A204.1 (cell line): ENCODE measurements around the gene VASN.

Experiments
- FAIRE-seq: peaks from 2 replicates; lab custom pipeline; 2012; peaks lifted over from hg19 to GRCh38; lab: Jason Lieb, UNC

Gene VASN

DNA sequence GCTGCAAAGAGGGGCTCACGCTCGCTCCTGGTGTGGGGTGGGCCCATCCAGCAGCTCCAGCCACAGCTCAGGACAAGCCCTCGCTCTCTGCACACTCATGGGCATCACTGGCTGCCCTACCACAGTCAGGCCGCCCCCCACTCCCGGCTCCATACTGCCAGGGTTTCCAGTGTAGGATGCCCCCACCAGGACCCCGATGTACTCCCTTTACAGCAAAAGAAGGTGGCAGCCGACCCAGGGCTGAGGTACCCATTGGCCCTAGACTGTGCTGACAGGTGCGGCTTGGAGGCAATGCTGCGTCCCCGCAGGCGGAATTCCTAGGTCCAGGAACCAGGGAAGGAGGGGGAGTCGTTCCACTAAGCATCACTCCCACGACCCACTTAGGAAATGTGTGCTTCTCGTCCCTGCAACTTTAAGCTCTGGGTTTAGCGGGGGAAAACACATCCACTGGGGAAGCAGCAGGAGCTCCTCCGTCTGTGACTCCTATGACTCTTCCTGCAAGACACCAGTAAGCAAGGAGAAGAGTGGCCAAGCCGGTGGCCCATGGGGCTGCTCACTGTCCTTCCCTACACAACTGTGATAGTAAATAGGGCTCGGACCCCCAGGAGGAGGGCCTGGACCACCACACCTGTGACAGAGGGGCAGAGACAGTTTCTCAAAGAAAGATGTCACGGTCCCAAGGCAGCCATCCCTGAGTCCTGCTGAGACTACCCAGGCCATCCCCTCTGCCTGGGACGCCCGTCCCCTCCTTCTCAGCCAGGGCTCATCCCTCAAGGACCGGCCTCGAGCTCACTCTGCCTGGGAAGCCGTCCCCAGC, 31.7 kb downstream of the VASN start:
- no peak for FAIRE-seq

DNA sequence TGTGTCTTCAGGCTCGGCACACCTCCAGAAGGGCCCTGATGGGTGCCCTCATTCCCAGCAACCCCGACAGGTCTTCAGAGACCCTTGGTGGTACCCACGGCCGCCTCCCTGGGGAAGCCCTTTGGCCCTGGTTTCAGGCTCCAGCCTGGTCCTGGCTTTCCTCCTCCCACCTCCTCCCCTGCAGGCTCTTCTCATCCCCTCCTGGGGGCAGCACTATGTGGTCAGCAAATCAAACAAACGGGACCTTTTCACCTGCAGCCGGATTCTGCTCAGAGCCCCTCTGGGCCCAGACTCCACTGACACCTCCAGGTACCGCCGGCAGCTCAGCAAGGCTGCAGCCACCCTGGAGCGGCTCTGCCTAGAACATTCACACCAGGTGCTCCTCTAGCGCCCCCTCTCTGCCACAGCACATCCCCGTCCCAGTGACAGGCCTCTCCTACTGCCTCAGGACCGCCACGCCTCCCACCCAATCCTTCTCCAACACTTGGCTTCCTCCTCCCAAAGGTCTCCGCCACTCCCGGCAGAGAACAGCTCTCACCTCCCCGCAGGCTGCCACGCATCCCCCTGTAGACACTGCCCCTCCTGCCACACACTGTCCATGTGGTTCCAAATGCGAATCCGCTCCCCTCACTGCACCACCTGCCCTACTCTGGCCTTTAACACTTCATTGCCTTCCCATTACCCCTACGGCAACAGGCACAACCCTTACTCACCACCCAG, 32.8 kb downstream of the VASN start:
- no peak for FAIRE-seq

DNA sequence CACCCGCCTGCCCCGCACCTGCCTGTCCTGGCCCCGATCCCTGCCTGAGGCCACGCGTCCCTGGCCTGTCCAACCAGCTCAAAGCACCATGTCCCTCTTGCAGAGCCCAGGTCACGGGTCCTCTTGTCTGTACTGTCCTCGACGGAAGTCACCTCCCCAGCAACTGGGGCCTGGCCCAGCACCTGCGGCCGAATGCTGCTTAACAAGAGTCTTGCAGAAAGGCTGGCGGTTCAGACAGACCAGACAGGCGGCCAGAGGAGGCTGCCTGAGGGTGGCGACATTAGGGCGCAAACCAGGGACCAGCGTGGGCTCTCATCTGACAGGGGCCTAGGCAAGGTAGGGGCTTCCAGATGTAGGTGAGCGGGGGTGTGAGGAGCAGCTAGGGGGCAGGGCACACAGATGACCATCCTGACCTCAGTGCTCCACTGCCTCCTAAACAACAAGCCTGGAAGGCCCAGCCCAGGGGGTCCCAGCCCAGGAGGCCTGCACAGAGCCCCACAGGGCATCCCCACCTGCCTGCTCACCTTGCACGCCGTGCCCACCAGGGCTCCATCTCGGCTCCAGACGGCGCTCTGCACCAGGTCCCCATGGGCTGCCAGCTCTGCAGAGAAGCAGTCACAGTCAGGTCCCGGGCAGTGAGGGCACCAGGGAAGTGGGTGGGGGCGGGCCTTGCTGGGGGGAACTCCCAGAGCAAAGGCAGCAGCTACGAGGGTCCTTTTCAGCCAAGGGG, 33.5 kb downstream of the VASN start:
- FAIRE-seq = no peak

DNA sequence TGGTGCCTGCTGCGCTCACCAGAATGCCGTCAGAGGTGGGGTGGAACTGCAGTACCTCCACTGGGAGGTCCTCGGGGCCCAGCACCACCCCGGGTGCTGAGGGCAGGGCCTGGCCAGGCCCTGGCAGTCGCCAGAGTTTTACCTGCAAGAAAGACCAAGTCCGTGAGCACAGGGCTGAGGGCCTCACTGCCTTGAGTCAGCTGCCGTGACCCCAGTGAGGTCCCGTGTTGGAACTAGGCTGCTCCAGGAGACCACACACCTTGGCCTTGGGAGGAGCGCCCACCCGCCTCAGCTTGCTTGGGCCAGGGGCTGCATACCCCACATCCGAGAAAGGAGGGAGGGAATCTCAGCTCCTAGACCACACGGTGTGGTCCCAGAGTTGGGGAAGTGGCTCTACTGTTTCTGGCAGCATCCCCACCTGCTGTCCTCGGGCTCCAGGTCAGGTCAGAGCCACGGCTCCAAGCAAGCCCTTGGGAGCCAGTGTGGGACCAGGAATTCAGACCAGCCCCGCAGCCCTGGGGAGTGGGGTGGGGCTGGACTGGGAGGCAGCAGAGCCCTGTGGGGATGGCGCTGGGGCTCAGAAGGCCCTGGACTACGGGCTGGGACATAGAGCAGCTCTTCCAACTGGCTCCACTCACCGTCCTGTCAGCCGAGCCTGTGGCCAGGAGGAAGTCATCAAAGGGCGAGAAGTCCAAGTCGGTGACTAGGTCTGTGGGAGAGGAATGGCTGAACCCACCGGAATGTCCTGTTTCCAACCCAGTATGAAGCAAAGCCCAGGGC, 36.1 kb downstream of the VASN start:
- no peak for FAIRE-seq

DNA sequence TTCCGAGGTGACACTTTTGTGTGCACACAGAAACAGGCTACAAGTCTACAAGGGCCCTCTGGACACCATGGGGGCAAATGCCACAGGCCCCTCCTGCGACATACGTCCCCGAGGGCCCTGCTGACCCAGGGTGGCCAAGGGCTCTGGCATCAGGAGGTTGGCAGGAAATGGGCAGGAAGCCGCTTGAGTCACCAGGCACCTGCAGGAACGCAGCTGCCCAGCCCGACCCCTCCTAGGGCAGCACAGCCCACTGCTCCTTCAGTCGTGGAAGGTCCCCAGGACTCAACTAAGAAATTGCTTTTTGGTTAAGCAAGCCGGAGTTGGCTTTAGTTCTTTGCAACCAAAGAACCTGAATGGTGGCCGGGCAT, 36.7 kb downstream of the VASN start:
- FAIRE-seq = no peak

DNA sequence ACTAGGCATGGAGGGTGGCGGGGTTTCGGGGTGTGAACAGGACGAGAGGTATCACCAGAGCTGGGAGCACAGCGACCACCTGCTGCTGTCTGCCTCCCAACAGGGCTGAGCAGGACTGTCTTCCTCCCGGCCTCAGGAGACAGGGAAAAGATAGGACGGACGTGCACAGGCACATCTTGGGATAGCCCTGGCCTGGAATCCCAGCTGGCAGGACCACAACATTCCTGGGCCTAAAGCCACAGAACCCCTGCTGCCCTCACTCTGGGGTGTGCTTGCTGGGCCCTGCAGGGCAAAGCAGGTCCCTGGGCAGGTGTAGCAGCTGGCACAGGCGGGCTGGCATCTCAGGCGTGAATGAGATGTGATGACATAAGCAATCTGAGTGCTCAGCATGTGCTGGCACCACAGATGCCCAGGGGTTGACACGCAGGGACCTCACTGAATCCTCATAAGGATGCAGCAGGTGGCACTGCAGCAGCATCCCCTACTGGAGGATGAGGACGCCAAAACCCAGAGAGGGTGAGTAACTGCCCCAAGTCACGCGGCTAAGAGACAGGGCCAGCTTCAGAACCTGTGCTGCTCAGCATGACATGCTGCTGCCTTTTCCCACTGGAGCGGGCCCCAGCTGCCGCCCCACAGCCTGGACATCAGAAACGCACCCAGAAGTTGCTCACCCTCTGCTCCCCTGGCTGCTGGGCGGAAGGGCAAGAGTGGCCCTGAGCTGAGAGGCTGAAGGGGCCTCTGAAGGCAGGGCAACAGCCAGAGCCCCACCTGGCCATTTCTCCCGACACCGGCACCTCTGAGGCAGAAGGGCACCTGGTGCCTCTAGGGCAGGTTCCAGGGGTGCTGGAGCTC, 37.7 kb downstream of the VASN start:
- FAIRE-seq = no peak

DNA sequence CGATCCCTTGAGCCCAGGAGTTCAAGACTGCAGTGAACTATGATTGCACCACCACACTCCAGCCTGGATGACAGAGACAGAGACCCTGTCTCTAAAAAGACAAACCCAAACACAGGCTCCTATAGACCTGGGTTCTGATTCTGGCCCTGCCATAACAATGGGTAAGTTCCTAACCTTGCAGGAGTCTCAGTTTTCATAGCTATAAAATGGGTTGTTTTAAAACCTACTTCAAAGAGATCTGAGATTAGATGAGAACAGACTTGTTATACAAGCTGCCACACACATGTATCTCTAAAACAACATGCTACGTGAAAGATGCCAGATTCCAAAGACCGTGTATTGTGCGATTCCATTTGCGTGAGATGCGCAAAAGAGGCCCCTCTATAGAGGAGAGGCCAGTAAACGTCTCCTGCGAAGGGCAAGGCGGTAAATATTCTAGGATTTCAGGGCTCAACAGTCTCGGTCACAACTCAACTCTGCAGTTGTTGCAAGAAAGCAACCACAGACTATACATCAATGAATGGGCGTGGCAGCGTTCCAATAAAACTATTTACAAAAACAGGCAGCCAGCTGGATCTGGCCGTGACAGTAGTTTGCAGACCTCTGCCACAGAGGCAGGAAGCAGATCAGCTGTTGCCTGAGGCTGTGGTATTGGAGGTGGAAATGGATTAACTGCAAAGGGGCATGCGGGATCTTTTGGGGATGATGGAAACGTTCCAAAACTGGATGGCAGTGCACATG, 38.9 kb downstream of the VASN start:
- FAIRE-seq = no peak

DNA sequence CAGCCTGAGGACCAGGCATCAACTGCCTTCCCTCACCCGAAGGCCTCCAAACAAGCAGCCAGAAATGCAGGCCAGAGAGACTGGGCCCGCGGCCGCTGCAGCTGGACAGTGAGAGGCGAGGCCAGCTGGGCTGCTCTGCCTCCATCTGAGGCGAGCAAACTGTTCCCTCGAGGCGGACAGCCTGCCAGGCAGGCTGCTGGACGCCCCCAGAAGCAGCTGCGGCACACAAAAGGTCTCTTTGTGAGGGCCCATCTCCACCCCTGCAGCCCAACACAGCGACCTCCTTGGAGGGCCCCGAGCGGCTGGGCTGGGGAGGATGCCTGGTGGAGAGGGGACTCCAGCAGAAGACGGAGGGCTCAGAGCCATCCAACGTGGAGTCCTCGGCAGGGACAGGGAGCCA, 40.0 kb downstream of the VASN start:
- FAIRE-seq = no peak

DNA sequence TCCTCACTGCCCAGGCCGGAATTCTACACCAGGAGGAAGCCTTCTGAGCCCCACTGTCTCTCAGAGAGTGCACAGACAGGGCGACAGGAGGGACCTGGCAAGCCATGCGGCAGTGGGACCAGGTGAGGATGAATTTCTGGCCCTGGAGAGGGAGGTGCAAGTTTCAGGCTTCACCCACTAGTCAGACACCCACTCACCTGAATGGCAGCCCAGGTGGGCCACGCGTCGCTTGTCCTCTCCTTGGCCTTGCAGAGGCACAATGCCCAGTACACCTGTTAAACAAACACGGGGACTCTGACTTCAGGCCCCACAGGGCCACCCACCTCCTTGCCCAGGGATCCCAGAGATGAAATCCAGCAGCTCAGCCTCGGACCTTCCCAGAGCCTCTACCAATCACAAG, 40.5 kb downstream of the VASN start:
- no peak for FAIRE-seq

DNA sequence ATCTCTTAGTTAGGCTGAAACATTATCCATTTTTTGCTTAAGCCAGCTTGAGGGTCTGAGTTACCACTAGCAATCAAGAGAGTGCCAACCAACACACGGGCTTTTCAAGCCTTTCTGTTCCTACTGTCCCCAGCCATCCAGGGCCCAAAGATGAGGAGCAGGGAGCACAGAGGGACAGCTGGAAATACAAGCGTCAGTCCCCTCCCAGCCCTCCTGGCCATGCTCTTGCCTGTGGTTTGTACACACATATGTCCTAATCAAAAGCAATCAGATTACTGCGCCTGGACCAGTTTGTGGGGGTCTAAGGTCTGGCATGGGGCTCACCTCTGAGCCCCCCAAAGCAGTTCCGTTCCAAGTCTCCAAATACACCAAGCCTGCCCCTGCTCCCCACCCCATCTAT, 41.2 kb downstream of the VASN start:
- FAIRE-seq = no peak

DNA sequence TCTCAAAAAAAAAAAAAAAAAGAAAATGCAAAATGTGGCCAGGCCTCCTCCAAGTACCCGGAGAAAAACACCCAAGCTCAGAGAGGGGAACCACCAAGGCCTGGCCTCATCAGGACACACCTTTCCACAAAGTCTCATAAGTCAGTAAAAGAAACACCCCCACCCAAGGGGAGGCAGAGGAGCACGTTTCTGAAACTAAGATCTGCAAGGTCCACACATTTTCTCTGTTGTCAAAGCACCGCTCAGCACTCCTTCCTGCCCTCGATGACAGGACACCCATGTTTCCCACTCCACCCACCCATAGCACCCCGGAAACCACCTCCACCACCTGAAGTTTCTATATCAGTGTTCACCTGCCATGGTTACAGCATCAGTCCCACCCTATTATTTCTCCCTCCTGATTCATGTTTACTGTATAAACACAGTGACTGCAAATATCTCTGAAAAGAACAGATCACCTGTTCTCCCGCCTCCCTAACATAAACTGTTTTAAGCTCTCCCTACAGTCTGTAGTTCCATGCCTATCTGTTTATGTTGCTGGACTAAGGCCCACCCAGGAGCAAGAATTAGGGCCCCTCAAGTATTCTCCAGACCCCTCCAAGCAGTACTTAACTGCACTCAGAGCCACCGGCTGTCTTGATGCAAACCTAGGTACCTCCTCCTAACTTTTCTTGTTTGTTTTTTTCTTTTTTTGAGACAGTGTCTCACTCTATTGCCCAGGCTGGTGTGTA, 42.7 kb downstream of the VASN start:
- no peak for FAIRE-seq

DNA sequence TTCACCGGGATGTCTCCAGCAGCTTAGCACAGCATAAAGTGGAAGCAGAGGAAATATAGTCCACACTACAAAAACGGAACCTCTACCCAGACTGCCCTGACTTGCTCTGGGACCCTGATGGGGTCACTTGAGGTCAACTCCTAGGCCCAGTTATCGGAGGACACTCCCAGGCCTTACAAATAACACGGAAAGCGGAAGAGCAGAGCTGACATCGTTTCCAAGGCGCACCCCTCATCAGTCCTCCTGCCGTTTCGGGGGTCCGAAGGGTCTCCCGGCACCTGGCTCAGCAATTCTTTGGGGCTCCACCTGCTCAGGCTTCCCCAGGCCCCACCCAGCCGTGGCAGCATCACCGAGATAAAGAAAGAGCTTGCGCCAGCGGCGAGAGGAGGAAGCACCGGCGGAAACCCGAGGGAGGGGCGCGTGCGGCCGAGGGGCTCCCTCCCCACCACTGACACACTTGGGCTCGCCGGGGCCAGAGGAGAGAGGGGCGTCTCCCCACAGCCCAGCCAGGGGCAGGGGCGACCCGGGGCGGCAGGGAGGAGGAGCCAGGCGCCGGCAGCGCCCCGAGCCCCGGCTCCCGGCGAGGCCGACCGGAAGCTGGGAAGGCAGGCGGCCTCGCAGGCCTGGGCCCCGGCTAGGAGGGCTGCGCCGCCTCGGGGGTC, 44.0 kb downstream of the VASN start:
- FAIRE-seq = no peak

DNA sequence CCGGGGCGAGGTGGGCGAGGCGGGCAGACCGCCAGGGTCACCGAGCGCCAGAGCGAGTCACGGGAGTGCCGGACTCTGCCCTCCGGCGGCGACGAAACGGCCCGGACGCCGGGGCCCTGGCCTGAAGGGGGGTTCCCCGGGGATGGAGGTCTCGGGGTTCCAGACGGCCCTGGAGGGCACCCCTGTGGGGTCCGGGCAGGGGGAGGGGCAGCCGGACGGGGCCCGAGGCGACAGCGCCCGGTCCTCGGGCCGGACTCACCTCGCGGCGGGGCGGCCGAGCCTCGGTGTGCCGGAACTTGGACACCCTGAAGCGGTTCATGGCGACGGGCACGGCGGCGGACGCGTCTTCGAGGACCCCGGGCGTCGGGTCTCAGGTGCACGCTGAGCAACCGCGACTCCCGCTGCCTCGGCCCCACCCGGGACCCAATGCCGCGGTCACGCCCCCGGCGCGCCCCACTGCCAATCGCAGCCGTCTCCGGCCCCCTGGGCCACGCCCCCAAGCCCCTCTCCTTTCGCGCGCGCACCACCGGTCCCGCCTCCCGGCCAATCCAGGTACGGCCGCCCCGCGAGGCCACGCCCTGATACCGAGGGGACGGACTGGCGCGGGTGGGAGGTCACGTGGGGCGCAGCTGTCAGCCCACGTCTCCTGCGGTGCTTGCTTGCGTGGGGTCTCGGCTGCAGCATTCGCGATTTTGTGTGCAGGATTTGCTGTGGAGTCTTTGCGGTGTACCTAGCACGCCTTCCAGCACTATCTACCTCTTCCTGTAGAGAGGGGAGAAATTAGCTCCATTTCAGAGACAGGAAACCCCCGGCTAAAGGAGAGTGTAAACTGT, 44.8 kb downstream of the VASN start, which contains the start of gene CORO7:
Gene CORO7, minus strand, starts transcription at position 397 of the 833 bp plus-strand sequence. Its CDS starts 78 bp downstream, at position 319.
- no peak for FAIRE-seq

DNA sequence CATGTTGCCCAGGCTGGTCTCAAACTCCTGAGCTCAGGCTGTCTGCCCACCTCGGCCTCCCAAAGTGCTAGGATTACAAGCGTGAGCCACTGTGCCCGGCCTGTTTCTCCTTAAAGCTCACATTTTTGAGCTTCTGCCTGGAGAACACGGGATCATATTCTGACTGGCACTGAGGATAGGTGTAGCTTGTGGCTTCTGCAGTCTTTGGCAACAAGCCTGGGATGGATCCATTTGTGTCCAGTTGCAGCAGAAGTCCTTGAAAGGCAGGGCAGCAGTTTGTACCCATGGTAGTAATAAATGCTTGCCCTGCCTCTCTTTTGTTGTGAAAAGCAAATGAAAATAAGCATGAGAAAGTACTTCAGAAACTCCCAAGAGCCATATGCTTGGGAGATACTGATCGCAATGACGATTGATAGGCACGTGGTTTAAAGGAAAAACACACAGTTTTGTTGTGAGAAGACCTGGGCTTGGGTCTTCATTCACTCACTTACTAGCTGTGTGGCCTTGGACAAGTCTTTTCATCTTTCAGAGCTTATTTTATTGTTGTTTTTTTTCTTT, 47.8 kb downstream of the VASN start:
- no peak for FAIRE-seq

DNA sequence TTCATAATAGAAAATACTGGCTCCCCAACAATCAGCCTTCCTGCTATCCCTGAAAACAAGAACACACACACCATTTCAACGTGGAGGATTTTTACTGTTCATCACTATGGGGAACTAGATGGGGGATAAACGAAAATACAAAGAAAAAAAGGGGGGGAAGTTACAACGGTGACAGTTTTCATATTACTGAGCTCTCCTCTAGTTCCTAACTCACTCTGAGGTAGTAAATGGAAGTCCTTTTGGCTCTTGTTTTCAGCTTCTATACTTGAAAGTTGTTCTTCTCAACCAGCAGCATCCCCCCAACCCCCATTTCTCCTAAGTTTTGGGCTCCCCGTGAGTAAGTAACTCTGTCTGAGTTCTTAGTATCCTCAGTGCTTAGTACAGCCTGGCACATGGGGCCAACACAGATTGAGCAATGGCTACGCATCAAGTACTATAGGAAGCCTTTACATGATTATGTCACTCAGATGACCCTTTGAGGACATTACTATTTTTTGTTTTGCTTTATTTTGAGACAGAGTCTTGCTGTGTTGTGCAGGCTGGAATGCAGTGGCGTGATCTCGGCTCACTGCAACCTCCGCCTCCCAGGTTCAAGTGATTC, 49.0 kb downstream of the VASN start:
- FAIRE-seq = no peak

DNA sequence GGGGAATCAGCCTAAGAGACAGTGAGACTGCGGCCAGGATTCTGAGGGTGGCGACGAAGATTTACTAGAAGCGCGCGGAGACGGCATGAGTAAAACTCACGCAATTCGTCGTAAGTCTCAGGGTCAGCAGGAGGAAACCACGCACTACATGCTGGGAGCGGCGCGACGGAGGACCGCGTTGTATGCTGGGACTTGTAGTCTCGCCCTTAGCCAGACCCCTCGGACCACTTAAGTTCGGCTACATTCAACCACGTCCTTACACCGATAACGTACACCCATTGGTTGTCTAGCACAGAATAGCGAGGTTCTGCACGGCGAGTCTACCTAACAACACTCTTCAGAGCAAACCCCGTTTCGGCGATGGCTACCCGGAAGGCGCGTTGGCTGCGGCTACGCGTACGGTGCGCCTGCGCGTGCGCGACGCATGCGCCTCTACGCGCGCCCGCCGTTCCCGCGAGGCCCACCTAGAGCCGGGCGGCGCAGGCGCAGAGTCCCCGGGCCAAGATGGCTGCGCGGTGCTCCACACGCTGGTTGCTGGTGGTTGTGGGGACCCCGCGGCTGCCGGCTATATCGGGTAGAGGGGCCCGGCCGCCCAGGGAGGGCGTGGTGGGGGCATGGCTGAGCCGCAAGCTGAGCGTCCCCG, 53.9 kb downstream of the VASN start, which contains the start of gene DNAJA3:
Gene DNAJA3, plus strand, starts transcription at position 491 of the 643 bp plus-strand sequence. Its CDS starts 14 bp downstream, at position 505.
- no peak for FAIRE-seq
